ENCODE results near the gene MED25. TPM values are rescaled to one million over a fixed set of nuclear protein-coding genes. Genes with fewer than 3 reads are reported as not detected.

MED25 gene
- total RNA-seq, 4 donors from 2014 or later: 14.4 to 32.2 (median 19.6) TPM

GRCh38 chr19:49853852-49854377 is 35.8 kb downstream of the MED25 start:
- DNase-seq (ENCODE audit: low spot score) (no peak), ATAC-seq (ENCODE audit: low FRiP score) (no peak)
- TF ChIP-seq CTCF (IDR thresholded peaks at IDR 0.05): no peak

GRCh38 chr19:49854378-49855263 is 36.5 kb downstream of the MED25 start:
- ATAC-seq (ENCODE audit: low FRiP score): no peak
- no peak for DNase-seq (ENCODE audit: low spot score)

GRCh38 chr19:49855277-49855675 is 37.2 kb downstream of the MED25 start:
- no peak for DNase-seq (ENCODE audit: low spot score)
- TF ChIP-seq CTCF (IDR thresholded peaks at IDR 0.05): no peak
- no peak for ATAC-seq (ENCODE audit: low FRiP score)

More at GRCh38 chr19:49854378-49855263, 36.5 kb downstream of the MED25 start:
- no peak for TF ChIP-seq CTCF (IDR thresholded peaks at IDR 0.05)

GRCh38 chr19:49855676-49856573 is 37.8 kb downstream of the MED25 start:
- no peak for TF ChIP-seq CTCF (IDR thresholded peaks at IDR 0.05)
- no peak for ATAC-seq (ENCODE audit: low FRiP score)
- no peak for DNase-seq (ENCODE audit: low spot score)

GRCh38 chr19:49856574-49857021 is 38.5 kb downstream of the MED25 start:
- no peak for TF ChIP-seq CTCF (IDR thresholded peaks at IDR 0.05)
- no peak for DNase-seq (ENCODE audit: low spot score)
- ATAC-seq (ENCODE audit: low FRiP score): no peak

DNA sequence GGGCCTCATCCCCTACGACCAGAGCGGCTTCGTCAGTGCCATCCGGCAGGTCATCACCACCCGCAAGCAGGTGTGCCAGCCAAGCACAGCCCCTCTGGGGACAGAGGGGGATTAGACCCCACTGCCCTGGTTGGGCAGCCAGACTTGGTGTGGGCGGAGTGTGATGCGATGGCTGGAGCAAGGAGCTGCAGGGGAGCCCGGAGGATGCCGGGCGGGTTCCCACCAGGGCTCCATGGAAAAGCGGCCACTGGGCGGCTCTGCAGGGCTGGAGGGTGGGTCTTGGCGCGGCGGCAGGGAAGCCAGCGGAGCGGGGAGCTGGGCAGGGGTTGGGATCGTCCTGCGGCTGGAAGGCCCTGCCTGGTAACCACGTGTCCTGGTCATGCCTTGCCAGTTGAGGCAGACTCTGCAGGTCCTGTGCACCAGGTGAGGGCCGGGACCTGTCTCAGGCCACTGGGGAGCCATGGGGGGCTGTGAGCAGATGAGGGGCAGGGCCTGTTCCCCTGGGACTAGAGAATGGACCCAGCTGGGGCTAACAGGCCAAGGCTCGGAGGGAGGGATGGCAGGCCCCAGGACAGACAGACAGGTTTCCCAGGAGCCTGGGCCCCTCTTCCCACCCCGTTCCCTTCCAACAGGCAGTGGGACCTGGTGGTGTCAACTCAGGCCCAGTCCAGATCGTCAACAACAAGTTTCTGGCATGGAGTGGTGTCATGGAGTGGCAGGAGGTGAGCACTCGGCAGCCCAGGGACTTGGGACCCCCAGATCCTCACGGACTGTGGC is 39.2 kb downstream of the MED25 start:
- TF ChIP-seq CTCF (IDR thresholded peaks at IDR 0.05): no peak
- no peak for DNase-seq (ENCODE audit: low spot score)
- no peak for ATAC-seq (ENCODE audit: low FRiP score)

Data from omental fat pad (tissue), 4 donors.